Stimulated activated CD4-positive, alpha-beta T cell treated with anti-CD3 and anti-CD28 coated beads, Interleukin-15, amount 100 ng/mL, for 48 hours (primary cell): ENCODE results near the gene C11orf86.

ENCODE experiments used
- DNase-seq, 2 donors: peaks; one replicate each; pipeline ENCODE4 v3.0.0-alpha.2; 2020; ENCODE audit warnings: low read depth in 2 of 2

Gene C11orf86

DNA sequence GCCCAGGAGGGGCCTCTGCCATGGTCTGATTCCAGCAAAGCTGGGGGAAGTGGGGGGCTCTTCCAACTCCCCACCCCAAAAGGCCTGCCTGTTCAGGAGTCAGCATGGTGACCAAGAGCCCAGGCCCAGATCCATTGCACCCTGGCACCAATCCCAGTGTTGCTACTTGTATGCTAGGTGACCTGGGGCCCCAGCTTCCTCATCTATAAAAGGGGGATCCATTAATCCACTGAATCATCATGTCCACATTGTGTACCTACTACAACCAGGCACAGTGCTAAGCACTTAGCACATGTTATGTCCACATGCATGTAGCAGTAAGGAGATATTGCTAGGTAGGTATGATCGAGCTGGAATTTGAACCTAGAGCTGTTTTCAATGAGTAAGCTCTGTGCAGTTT is 49.9 kb downstream of the C11orf86 start:
- DNase-seq, result no peak

GRCh38 chr11:67025750-67026149 is 50.6 kb downstream of the C11orf86 start:
- DNase-seq, result no peak
